Erythroblast (primary cell): Measurements from ENCODE around the gene PLA2G10.
"Not testable (repeated sequence)": the region's sequence is repeated elsewhere in the genome, so short reads cannot be mapped to it uniquely, and the experiment has no call there.

Source experiments
- DNase-seq, 2 experiments: peaks; one replicate each; lab custom pipeline; 2025; lab: John Stamatoyannopoulos, UW
- GATA1 ChIP-seq: IDR thresholded peaks from 2 replicates; pipeline ENCODE4 v1.6.1; 2011; ENCODE audit warnings: low read depth, mild to moderate bottlenecking, control low read depth, low read length, moderate library complexity
- POLR2A ChIP-seq: IDR thresholded peaks from 2 replicates; pipeline ENCODE4 v1.6.1; 2011; ENCODE audit warnings: mild to moderate bottlenecking, low read length

PLA2G10 gene

GRCh38 chr16:14676633-14677032 is 17.5 kb downstream of the PLA2G10 start:
- no peak for DNase-seq

GRCh38 chr16:14672403-14672971 is 21.6 kb downstream of the PLA2G10 start:
- TF ChIP-seq GATA1 (no peak), POLR2A (no peak)
- DNase-seq = no peak

More at GRCh38 chr16:14676633-14677032, 17.5 kb downstream of the PLA2G10 start:
- no peak for TF ChIP-seq POLR2A
- TF ChIP-seq GATA1 = no peak

GRCh38 chr16:14669776-14670175 is 24.3 kb downstream of the PLA2G10 start:
- no peak for DNase-seq
- TF ChIP-seq GATA1 (no peak), POLR2A (no peak)

- TF ChIP-seq GATA1 (no peak), POLR2A (no peak)
- no peak for DNase-seq
Measured at GRCh38 chr16:14668556-14669223, 25.4 kb downstream of the PLA2G10 start.

GRCh38 chr16:14667347-14668266 is 26.5 kb downstream of the PLA2G10 start:
- no peak for TF ChIP-seq GATA1
- TF ChIP-seq POLR2A = no peak
- no peak for DNase-seq

GRCh38 chr16:14658063-14658462 is 36.0 kb downstream of the PLA2G10 start:
- DNase-seq = peak in 1 of 2 experiments; percentile 13

GRCh38 chr16:14652726-14653125 is 41.4 kb downstream of the PLA2G10 start:
- no peak for DNase-seq

More at GRCh38 chr16:14658063-14658462, 36.0 kb downstream of the PLA2G10 start:
- TF ChIP-seq GATA1 (no peak), POLR2A (peak; percentile 76)

GRCh38 chr16:14650629-14651028 is 43.5 kb downstream of the PLA2G10 start:
- DNase-seq = no peak
- TF ChIP-seq POLR2A (no peak), GATA1 (no peak)

More at GRCh38 chr16:14652726-14653125, 41.4 kb downstream of the PLA2G10 start:
- TF ChIP-seq GATA1 = no peak
- TF ChIP-seq POLR2A = no peak

GRCh38 chr16:14649816-14650215 is 44.3 kb downstream of the PLA2G10 start:
- TF ChIP-seq GATA1 (no peak), POLR2A (no peak)
- DNase-seq = no peak

- TF ChIP-seq POLR2A = no peak
- TF ChIP-seq GATA1 = no peak
- no peak for DNase-seq
Measured at GRCh38 chr16:14641926-14642325, 52.2 kb downstream of the PLA2G10 start.

- TF ChIP-seq POLR2A = no peak
- no peak for TF ChIP-seq GATA1
- no peak for DNase-seq
Measured at GRCh38 chr16:14641206-14641605, 52.9 kb downstream of the PLA2G10 start.

GRCh38 chr16:14640538-14640937 is 53.6 kb downstream of the PLA2G10 start:
- no peak for DNase-seq
- TF ChIP-seq POLR2A (no peak), GATA1 (no peak)

- not testable (repeated sequence) for DNase-seq
Measured at GRCh38 chr16:14636951-14637240, 57.2 kb downstream of the PLA2G10 start.

- DNase-seq = not testable (repeated sequence)
Measured at GRCh38 chr16:14636179-14636950, 57.7 kb downstream of the PLA2G10 start.
